COR-L47 (cell line): ENCODE data around the gene PLEKHG4B.
"Not testable (repeated sequence)": the region's sequence is repeated elsewhere in the genome, so short reads cannot be mapped to it uniquely, and the experiment has no call there.

Experiments used
- DNase-seq: peaks from one replicate; lab custom pipeline; 2025; lab: John Stamatoyannopoulos, UW

The PLEKHG4B gene

DNA sequence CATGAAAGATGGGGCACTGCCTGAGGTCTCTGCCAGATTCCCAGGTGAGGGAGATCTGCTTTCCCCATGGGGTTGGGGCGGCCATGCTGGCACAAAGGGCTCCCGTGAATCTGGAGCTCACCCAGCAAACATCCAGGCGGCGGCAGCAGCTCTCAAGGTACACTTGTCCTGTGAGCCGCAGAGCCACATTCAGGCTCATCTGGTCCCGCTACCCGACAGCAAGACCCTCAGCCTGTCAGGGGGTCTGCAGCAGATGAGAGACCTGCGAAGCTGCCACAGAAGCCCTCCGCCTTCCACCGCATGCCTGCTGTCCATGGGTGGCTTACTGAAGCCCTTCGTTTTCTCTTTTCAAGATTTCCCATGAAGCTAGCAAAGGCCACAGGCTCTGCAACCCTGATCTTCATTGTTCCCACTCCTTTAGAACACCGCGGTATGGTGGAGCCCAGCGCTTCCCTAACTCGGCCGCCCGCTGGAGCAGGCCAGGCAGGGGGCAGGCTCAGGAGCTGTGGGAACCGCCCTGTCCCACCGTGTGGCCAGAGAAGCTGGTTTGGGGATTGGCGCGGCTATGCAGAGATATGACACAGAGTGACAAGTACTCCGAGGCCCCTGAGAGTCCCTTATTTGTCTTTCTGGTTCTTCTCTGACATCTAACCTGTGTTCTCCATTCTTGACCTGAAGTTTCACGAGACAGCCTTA lies 108.1 kb downstream of the PLEKHG4B start:
- no peak for DNase-seq

DNA sequence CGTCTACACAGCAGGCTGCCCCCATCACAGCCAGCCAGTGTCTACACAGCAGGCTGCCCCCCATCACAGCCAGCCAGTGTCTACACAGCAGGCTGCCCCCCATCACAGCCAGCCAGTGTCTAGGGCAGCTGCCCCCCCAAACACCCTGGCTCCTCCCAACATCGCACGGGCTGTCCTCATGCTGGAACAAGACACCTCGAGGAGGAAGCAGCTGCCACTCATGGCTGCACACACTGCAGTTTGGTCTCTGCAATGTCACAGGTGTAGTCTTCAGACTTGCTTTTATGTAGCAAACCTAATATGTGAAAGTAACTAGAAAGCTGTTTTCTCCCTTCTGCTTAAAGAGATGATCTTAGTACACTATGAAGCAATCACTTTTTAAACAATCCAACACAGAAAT lies 109.0 kb downstream of the PLEKHG4B start:
- DNase-seq: no peak

DNA sequence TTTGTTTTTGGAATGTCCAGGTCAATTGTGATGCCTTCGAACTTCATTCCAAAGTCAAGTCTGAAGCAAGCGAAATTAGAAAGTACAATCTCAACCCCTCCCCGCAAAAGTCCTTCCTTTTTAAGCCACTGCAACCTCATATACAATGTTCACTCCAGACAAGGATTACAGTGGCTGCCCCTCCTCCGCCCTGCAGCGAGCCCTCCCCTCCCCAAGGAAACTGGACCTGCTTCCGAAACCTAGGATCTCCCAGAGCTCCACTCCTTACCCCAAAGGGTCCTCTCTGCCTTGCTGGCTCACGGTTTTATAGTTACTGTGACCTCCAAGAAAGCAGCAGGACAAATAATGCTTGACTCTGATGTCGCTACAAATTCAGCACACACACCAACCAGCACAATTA lies 109.7 kb downstream of the PLEKHG4B start:
- no peak for DNase-seq

DNA sequence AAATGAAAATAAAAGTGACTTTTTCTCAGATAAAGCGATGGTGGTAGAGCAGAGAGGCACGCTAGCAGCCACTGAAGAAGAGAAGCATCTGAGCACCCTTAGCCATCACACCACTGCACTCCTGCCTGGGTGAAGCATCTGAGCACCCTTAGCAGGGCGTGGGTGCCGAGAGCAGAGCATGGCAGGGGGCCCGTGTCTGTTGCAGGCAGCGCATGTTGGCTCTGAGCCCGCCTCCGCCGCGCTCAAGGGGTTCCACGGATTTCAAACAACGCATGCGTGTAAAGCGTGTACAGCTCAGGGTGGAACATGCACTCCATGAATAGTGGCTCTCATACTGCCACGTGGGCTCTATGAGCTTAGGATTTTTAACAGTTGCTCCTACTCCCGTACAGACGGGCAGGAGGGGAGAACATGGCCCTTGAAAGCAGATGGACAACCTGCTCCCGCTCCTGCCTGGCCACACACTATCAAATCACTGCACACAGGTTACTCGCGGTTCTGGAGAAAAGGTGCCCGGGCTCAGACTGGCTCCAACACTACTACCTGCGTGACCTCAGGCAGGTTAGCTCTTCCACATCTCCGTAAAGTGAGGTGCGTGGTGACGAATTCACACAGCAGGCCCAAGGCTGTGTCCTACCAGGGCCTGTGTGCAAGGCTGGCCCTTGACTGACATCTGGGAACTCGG lies 111.4 kb downstream of the PLEKHG4B start:
- DNase-seq: no peak

DNA sequence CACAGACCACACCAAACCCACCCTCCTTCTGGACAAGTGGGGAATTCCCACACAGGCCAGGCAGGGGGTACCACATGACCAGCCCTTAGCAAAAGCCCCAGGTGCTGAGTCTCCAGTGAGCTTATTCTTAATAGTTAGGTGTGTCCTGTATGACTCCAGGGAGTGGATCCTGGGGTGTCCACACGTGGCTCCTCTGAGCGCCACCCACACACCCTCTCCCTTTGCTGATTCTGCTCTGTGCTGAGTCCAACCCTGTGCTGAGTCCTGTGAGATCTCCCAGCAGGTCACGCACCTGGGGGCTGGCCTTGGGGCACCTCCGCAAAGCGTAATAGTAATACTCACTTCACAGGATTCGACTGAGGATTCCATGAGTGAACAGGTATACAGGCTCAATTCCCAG lies 112.0 kb downstream of the PLEKHG4B start:
- no peak for DNase-seq

DNA sequence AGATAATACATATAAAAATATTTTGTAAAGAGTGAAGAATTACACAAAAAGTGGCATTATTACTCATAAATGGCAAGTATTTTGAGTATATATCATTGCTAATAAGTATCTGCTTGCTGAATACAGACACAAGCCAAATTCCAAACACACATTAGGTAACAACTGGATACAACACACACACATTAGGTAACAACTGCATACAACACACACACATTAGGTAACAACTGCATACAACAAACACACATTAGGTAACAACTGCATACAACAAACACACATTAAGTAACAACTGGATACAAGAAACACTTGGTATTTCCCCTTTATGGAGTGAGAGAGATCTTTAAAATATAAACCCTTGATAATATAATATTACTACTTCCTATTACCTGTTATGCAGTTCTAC lies 112.5 kb downstream of the PLEKHG4B start:
- DNase-seq: no peak

DNA sequence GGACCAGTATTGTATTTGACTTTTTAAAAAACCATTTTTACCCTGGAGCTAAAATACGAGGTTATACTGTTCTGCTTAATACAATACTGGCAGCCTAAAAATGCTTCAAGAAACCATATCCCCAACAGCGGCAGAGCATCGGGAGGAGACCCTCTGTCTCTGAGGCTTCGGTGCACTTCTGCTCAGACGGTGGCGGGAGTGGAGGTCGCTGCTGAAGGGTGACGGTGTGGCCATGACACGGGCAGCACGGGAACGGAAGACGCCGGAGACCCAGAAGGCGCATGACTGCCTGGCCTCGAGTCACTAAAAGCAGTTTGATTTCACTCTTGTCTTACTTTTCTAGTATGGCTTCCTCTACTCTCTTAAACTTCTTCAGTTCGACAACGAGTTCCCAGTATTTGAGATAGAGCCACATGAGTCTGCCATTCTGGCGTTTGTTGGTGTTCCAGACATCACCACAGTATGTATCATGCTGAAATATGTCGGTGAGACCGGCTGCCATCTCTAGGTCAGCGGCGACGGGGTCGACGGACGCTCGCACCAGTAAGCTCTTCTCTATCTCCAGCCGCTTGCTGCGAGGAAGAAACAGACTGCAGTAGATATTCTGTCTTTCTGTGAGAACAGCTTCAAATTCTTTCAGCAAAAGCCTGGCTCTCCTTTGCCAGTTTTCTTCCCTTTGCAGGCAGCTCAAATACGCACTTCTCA lies 113.2 kb downstream of the PLEKHG4B start:
- DNase-seq: no peak

DNA sequence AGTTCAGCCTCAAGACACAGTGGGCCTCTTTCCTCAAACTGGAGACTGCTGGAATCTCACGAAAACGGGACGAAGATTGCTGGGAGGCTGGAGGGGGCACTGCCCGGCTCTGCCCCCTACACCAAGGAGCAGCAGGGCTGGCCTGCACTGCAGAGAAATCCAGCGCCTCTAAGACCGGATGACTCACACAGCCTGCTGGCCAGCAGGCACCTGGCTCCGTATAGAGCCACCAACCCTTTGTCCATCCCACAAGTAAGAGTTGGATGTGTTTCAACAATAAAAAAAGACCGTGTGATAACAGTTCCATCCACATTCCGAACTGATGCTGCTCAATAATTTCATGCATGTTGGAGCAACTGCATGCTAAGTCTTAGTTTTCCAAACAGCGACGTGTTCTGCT lies 114.4 kb downstream of the PLEKHG4B start:
- DNase-seq: no peak

DNA sequence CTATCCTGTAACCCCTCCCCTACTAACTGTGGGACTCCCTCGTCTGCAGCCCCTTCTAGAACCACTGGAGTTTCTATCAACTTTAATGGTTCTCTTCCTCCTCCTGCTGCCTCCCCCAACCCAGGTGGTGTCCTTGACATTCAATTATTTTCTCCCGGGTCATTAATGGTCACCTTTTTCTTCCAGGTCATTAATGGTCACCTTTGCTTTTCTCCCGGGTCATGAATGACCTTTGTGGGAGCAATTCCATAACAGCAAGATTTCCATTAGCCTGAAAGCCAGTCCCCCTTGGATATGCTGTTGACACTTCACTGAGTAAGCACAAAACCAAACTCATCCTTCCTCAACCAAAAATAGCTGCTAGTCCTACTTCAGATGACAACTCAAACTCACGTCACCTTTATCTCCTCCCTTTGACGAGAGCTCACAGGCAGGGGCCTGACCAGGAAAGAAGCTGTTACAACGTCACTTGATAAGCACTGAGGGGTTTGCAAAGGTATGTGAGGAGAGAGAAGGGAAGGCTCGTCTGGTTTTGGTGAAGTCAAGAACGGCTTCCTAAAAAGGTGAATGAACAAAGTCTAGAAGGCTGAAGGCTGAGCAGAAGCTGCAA lies 115.1 kb downstream of the PLEKHG4B start:
- no peak for DNase-seq

DNA sequence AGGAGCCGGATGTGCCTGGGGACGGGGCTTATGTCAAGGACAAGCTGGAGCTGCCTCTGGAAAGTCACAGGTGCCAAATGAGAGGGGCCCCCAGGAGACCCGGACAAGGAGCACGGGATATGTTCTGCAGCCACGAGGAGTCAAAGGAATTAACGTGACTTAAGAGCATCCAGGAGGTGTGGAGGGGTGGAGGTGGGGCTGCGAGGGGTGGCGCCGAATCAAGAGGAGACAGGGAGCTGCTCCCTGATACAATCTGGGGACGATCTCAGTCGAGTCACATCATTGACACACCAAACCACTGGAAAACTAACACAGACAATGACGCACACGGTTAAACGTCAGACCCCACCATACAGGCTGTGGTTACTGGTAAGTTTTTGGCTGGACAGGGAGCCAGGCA lies 115.6 kb downstream of the PLEKHG4B start:
- DNase-seq: no peak

DNA sequence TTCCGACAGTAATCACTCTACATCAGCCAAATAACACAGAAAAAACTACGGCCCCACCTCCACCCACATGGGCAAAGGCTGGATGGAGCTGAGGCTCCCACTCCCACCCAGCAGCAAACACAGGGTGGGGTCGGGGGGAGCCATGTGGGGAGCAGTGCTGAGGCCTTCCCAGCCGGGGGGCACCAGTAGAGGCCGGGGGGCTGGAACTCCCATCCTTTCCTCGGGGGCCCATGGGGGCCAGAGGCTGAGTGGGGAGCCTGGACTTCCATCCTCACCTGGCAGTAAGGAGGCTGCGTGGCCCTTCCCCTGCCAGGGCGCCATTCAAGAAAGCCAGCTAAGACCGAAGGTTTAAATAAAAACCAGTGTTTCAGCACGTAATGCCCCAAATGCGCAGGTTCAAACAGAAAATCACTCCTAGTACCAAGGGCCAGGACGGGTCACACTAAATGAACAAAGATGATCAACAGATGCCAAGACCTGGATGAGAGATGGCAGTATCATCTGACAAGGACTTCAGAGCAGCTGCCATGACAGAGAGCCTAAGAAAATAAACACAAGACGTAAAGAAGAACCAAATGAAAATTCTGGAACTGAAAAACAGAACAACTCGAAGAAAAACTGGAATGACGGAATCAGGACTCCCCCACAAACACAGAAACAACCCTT lies 116.6 kb downstream of the PLEKHG4B start:
- DNase-seq: no peak

DNA sequence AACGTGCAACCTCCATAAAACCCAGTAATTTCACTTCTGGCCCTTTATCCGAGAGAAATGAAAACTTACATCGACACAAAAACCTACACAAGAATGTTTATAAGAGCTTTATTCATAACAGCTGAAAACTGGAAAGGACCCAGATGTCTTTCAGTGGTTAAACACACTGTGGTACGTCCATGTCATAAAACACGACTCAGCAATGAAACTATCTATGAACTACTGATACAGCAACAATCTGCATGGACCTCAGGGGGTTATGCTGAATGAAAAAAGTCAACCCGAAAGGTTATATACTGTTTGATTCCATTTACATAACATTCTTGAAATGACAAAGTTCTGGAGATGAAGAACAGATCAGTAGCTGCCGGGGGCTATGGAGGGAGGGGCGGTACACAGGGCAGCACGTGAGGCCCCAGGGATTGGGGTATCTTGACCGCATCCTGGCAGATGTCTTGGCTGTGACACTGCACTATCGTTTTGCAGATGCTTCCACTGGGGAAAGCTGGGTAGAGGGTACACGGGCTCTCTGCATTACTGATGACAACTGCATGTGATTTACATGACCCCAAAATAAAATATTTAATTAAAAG lies 121.9 kb downstream of the PLEKHG4B start:
- no peak for DNase-seq

DNA sequence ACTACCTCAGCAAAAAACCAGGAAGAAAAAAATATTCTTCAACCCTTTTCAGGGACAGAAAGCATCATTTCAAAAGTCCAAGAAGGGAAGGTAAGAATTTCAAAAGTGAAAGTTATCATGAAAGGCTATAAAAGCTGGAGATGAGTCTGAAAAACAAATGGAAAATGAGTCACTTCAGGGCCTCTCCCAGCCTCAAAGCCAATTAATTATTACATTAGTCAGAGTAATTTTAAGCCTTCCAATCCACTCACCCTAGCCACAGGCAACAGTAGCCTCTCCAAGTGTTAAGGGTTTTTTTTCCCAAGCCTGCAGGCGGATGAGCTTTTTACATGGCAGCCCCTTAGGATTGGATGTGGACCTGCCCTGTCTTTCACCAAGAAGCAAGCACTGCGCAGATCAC lies 123.3 kb downstream of the PLEKHG4B start:
- DNase-seq: not testable (repeated sequence)

DNA sequence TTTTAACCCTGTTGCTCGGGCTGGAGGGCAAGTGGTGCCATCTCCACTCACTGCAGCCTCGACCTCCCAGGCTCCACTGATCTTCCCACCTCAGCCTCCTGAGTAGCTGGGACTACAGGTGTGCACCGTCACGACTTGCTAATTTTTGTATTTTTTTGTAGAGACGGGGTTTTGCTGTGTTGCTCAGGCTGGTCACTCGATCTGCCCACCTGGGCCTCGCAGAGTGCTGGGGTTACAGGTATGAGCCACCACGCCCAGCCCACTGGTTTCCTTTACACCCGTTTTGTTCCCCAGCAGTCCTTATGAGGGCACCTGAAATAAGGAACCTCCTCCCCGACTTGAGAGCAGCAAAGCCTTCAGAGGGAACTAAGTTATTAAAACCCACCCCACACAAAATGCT lies 124.1 kb downstream of the PLEKHG4B start:
- not testable (repeated sequence) for DNase-seq

DNA sequence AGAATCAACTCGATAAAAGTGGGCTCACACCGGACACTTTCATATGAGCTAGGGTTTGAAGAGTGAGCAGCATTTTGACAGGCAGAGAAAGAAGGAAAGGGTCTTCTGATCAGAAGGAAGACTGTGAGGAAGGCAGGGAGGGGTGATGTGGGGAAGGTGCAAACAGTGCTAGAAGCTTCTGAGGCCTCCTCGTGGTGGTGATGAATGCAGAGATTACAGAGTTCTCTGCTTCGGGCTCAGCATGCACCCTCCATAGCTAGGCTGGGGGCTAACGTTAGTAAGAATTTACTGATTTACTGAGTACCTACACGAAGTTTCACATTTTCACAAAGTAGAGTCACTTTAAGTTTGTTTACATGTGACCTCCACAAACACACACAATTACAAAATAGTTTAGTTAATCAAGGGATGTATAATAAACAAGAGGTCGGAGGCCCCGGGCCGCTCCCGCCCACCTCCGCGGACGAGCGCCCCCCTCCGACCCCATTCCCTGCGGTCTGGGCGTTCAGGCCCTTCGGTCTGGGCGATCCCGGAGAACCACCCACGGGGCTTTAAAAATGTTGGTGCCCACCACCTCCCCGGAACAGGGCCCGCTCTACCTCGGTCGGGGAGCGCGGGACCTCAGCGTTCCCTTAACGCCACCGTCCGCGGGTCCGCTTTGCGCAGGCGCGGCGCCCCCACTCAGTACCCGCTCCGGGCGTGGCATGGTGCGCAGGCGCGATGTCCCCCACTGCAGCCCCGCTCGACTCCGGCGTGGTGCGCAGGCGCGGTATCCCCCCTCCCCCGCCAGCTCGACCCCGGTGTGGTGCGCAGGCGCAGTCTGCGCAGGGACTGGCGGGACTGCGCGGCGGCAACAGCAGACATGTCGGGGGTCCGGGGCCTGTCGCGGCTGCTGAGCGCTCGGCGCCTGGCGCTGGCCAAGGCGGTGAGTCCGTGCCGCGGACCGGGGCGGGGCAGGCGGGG lies 125.8 kb downstream of the PLEKHG4B start, which contains the start of the genes CCDC127 and SDHA:
Gene CCDC127, minus strand, starts transcription at position 660 of the 963 bp plus-strand sequence. CDS start 1,304 bp downstream, outside the sequence.
Gene SDHA, plus strand, starts transcription at position 827 of the 963 bp plus-strand sequence. Its CDS starts 36 bp downstream, at position 863.
- peak; percentile 96 for DNase-seq

DNA sequence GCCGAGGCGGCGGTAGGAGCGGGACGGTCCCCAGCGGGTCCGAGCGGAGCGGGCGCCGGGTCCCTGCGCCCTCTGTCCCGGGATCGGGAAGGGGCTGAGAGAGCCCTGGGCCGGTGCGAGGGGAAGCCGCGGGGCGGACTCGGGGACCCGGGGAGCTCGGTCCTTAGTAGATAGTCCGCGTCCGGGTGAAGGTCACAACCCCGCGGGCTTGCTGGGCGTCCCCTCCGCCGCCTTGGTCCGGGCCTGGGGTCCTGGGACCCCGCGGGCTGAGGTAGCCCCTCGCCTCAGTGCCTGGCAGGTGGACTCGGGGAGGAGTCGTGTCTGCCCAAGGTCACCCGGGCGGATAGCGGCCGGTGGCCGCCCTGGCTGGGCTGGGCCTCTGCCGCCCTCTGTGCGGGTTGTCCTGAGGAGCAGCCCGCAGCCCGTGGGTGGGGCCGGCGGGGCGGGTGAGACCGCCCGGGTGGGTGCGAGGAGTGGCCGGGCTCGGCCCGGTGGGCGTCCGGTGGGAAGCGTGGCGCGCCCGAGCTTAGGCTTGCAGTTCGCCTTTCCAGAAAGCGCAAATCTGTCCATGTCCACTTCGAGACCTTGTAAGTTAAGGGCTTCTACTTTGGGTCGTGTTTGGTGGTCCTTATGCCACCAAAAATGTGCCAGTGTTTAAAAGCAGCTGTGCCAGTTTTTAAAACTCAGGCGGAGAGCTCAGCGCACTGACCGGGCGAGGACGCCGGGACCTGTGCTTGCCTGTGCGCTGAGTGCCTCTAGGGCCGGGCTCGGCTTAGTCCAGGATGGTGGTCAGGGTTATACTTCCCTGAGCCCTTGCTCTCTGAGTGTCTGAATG lies 126.7 kb downstream of the PLEKHG4B start:
- peak; percentile 15 for DNase-seq

DNA sequence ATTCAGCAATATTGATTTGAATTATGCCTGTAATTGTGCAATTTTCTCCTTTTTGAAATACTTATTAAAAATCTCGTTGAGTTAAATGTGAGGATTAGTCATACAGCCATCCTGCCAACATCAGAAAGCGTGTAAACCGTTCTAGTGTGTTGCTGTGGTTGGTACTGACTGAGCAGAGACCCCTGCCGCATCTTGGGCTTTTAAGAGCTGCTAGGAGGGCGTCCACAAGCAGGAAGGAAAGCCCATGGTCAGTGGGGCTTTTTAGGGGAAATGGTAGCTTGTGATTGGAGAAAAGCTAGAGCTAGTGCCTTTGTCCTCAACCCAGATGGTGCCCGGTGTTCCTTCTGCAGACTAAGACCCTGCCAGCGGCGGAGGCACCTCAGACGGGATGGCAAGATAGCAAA lies 127.5 kb downstream of the PLEKHG4B start:
- DNase-seq: no peak

DNA sequence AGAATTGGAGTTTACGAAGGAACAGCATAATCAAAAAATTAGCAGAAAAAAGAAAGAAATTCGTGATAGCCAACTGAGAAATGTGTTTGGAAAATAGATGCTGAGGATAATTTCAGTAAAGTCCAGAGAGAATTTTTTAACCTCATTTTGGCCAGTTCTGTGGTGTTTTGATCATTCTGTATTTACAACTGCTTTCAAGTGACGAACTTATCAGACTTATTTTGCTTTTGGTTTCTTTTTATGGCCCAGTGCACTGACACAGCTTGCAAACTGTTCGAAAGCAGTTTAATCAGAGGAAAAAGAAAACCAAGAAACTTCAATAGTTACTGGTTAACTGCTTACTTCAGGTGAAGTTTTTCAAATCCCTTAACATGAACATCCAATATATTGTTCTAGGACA lies 128.0 kb downstream of the PLEKHG4B start:
- no peak for DNase-seq

DNA sequence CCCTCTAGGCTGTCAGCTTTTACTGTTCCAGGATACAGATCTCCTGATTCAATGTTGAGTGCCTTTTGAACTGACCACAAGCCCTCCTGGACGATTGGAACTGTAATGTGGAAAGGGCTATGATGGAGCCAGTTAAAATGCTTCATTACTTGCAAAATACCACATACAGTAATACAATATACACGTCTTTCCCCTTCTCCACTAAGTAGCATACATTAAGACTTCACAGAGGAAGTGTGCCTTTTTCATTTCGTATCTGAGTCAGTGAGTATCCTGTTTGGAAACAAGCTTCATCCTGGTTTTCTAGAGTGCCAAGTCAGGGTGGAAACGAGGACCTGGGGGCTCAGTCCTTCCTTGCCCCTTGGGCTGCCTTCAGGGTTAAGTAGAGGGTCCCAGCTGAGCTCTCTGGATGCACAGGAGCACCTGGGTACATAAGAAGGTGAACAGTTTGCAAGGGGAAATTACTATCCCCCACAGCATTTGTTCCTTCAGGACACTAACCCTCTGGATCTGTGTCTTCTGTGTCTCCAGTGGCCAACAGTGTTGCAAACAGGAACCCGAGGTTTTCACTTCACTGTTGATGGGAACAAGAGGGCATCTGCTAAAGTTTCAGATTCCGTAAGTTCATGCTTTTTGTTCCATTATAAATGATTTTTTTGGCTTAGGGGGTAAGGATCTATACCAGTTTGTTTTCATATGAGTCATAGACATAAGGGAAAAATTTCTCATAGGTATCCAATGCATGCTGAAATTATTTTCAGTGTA lies 131.2 kb downstream of the PLEKHG4B start:
- not testable (repeated sequence) for DNase-seq
